K562 (cell line): Measurements from ENCODE around the gene ATP23. TPM values are rescaled to one million over a fixed set of nuclear protein-coding genes. Genes with fewer than 3 reads are reported as not detected.

Experiments
- ATAC-seq: fragments of 200-7000 bp; cut with Tn5 transposase; 3 replicates; pipeline ENCODE4 v1.9.1; 2020; ENCODE audit warnings: moderate library complexity
- BruUV-seq: library from RNA; stranded (reverse); fragments of 400-500 nt; replicated peaks from 2 replicates; lab custom pipeline; 2021; lab: Mats Ljungman, UMichigan
- CTCF ChIA-PET: fragments of 300-600 bp; formaldehyde crosslinking; extraction: SDS; loops from one replicate; lab custom pipeline; 2021; ENCODE audit warnings: low intra/inter-chr PET ratio; lab: Yijun Ruan, JAX
- POLR2A ChIA-PET: fragments of 300-600, 350-650 bp; sonication (Branson Sonifier 250); formaldehyde crosslinking; extraction: SDS; loops from one replicate; lab custom pipeline; 2021; ENCODE audit warnings: antibody characterized with exemption, inconsistent platforms; lab: Yijun Ruan, JAX
- DNase-seq, 4 experiments: peaks; one replicate each; pipeline versions ENCODE4 v3.0.0 to v3.0.0-alpha.2; 2011 to 2018; ENCODE audit warnings: low spot score in 3 of 4, mixed read lengths in 3 of 4; ENCODE audit errors: extremely low read depth in 1 of 4
- FAIRE-seq: peaks from 2 replicates; lab custom pipeline; 2011; peaks lifted over from hg19 to GRCh38; lab: Jason Lieb, UNC
- H2AFZ ChIP-seq: 2 replicates; pipeline ENCODE4 v1.6.0; 2011; ENCODE audit warnings: low read depth, low read length, control low read depth, inconsistent platforms
- H3K27ac ChIP-seq: fragments of 200-600 bp; 3 replicates; pipeline ENCODE4 v1.8.0; 2011; ENCODE audit warnings: low read depth, mild to moderate bottlenecking, control low read depth, inconsistent platforms, low read length, moderate library complexity, mixed read lengths; ENCODE audit errors: extremely low read depth
- H3K27me3 ChIP-seq, 2 experiments: fragments of 300-600 bp in 1 of 2; 2 replicates in 1 of 2; 3 replicates in 1 of 2; pipeline versions ENCODE4 v1.6.0 to v1.8.0; 2011; ENCODE audit warnings: inconsistent platforms in 2 of 2, low read length in 2 of 2, mild to moderate bottlenecking in 1 of 2, mixed read lengths in 1 of 2, moderate library complexity in 1 of 2; ENCODE audit not compliant: control insufficient read depth in 2 of 2, insufficient read depth in 2 of 2
- H3K36me3 ChIP-seq: fragments of 300-600 bp; 3 replicates; pipeline ENCODE4 v1.8.0; 2011; ENCODE audit warnings: mild to moderate bottlenecking, low read length, inconsistent platforms; ENCODE audit not compliant: control insufficient read depth, insufficient read depth
- H3K4me1 ChIP-seq, 2 experiments: fragments of 200-600 bp in 1 of 2; replicated peaks in 1 of 2; 2 replicates in 1 of 2; 3 replicates in 1 of 2; pipeline versions ENCODE4 v1.5.1 to v1.8.0; 2011; ENCODE audit warnings: inconsistent platforms in 2 of 2, low read length in 2 of 2, mild to moderate bottlenecking in 1 of 2, mixed read lengths in 1 of 2, moderate library complexity in 1 of 2; ENCODE audit not compliant: control insufficient read depth in 2 of 2, insufficient read depth in 2 of 2
- H3K4me2 ChIP-seq: 2 replicates; pipeline ENCODE4 v1.6.1; 2011; ENCODE audit warnings: low read length, control low read depth, inconsistent platforms, mixed read lengths; ENCODE audit not compliant: insufficient read depth
- H3K4me3 ChIP-seq: fragments of 200-600 bp; sonication (generic), shearing (Covaris generic); 2 replicates; pipeline ENCODE4 v1.5.1; 2016; ENCODE audit warnings: control low read depth, inconsistent platforms
- H3K79me2 ChIP-seq: fragments of 200-600 bp; 3 replicates; pipeline ENCODE4 v1.8.0; 2011; ENCODE audit warnings: low read length, inconsistent platforms; ENCODE audit not compliant: control insufficient read depth, insufficient read depth
- H3K9ac ChIP-seq, 2 experiments: 2 replicates each; pipeline versions ENCODE4 v1.6.0 to v1.6.1; 2011; ENCODE audit warnings: low read depth in 2 of 2, low read length in 2 of 2, control low read depth in 1 of 2, inconsistent platforms in 1 of 2, mild to moderate bottlenecking in 1 of 2, mixed read lengths in 1 of 2; ENCODE audit not compliant: insufficient read depth in 1 of 2
- H3K9me1 ChIP-seq: one replicate; pipeline ENCODE4 v1.6.0; 2011; ENCODE audit warnings: inconsistent platforms, mild to moderate bottlenecking, low read length, moderate library complexity; ENCODE audit not compliant: control insufficient read depth, insufficient read depth
- H3K9me3 ChIP-seq: replicated peaks from 2 replicates; pipeline ENCODE4 v1.5.1; 2011; ENCODE audit warnings: low read depth, low read length, inconsistent platforms; ENCODE audit not compliant: control insufficient read depth, insufficient read depth
- H4K20me1 ChIP-seq: replicated peaks from 2 replicates; pipeline ENCODE4 v1.6.1; 2011; ENCODE audit warnings: low read length, inconsistent platforms, mixed read lengths; ENCODE audit not compliant: control insufficient read depth, insufficient read depth
- ELF1 ChIP-seq: fragments of 200-800 bp; sonication (Bioruptor generic); IDR thresholded peaks from 2 replicates; pipeline ENCODE4 v1.6.1; 2016; ENCODE audit warnings: missing genetic modification characterization, missing compliant biosample characterization
- HDGF ChIP-seq: fragments of 450-650 bp; IDR thresholded peaks from 2 replicates; pipeline ENCODE4 v1.6.1; 2016
- HOXB6 ChIP-seq: fragments of 250-450 bp; sonication (Bioruptor Pico); IDR thresholded peaks from 2 replicates; pipeline ENCODE4 v1.5.1; 2022; ENCODE audit warnings: mild to moderate bottlenecking, borderline replicate concordance
- JUNB ChIP-seq: fragments of 450-650 bp; formaldehyde crosslinking; conservative IDR thresholded peaks from 2 replicates; pipeline ENCODE4 v1.4.0; 2020; ENCODE audit warnings: mild to moderate bottlenecking
- KAT7 ChIP-seq: sonication (generic); formaldehyde crosslinking; IDR thresholded peaks from 2 replicates; pipeline ENCODE4 v1.8.0; 2022; ENCODE audit warnings: missing genetic modification reagents, mild to moderate bottlenecking, borderline replicate concordance
- MAFG ChIP-seq: fragments of 450-650 bp; conservative IDR thresholded peaks from 2 replicates; pipeline ENCODE4 v1.6.1; 2016; ENCODE audit warnings: missing genetic modification characterization, missing compliant biosample characterization
- NFXL1 ChIP-seq: fragments of 450-650 bp; formaldehyde crosslinking; IDR thresholded peaks from 2 replicates; pipeline ENCODE4 v1.4.0; 2021; ENCODE audit warnings: mild to moderate bottlenecking
- SAP30 ChIP-seq: fragments of 200-600 bp; sonication (generic); IDR thresholded peaks from 2 replicates; pipeline ENCODE4 v1.6.1; 2012; ENCODE audit warnings: borderline replicate concordance, low read depth, mild to moderate bottlenecking, moderate library complexity, low read length, control low read depth, inconsistent platforms; ENCODE audit not compliant: insufficient read depth, poor library complexity, severe bottlenecking
- SIN3A ChIP-seq, 2 experiments: fragments of 150-350 bp in 1 of 2; IDR thresholded peaks; 2 replicates each; pipeline ENCODE4 v1.6.1; 2011 to 2016; ENCODE audit warnings: borderline replicate concordance in 2 of 2, low read depth in 2 of 2, low read length in 2 of 2, mild to moderate bottlenecking in 2 of 2, moderate library complexity in 2 of 2; ENCODE audit not compliant: control insufficient read depth in 1 of 2
- SNIP1 ChIP-seq: fragments of 450-650 bp; IDR thresholded peaks from 2 replicates; pipeline ENCODE4 v1.7.1; 2017; ENCODE audit warnings: low read depth, mild to moderate bottlenecking
- TCF7L2 ChIP-seq: fragments of 150-350 bp; IDR thresholded peaks from 2 replicates; pipeline ENCODE4 v1.6.1; 2016; ENCODE audit warnings: low read depth, mild to moderate bottlenecking, low read length, moderate library complexity
- XRCC5 ChIP-seq: fragments of 200-400 bp; formaldehyde crosslinking; IDR thresholded peaks from 2 replicates; pipeline ENCODE4 v1.6.1; 2017; ENCODE audit warnings: low read depth, mild to moderate bottlenecking, low read length
- ZFP36 ChIP-seq: fragments of 150-350 bp; IDR thresholded peaks from 2 replicates; pipeline ENCODE4 v1.6.1; 2018; ENCODE audit warnings: low read length, low read depth; ENCODE audit not compliant: partially characterized antibody
- ZKSCAN1 ChIP-seq: fragments of 150-350 bp; IDR thresholded peaks from 2 replicates; pipeline ENCODE4 v1.6.1; 2016; ENCODE audit warnings: low read depth, low read length
- ZKSCAN8 ChIP-seq: fragments of 200-800 bp; sonication (Bioruptor generic); IDR thresholded peaks from 2 replicates; pipeline ENCODE4 v1.6.1; 2016; ENCODE audit warnings: missing genetic modification characterization, missing compliant biosample characterization
- ZNF354B ChIP-seq: fragments of 250-450 bp; sonication (Bioruptor Pico); IDR thresholded peaks from 2 replicates; pipeline ENCODE4 v1.4.0; 2020
- ZNF408 ChIP-seq: fragments of 250-450 bp; sonication (Bioruptor Pico); IDR thresholded peaks from 2 replicates; pipeline ENCODE4 v1.4.0; 2020; ENCODE audit warnings: low read depth, mild to moderate bottlenecking, moderate library complexity
- ZNF644 ChIP-seq: fragments of 200-800 bp; sonication (Bioruptor generic); IDR thresholded peaks from 2 replicates; pipeline ENCODE4 v1.6.1; 2016; ENCODE audit warnings: low read depth, missing genetic modification characterization, missing compliant biosample characterization
- WGBS: fragments of 100-300 bp; shearing (Covaris generic); methylation state at CpG from one replicate; pipeline ENCODE4 v1.1.6; 2016; ENCODE audit warnings: low coverage, mixed read lengths; ENCODE audit not compliant: insufficient coverage; ENCODE audit errors: missing lambda C conversion rate; 5-methylcytosine and 5-hydroxymethylcytosine counted together
- in situ Hi-C: fragments of 300-500 bp; cut with MboI; formaldehyde crosslinking; loops from 4 replicates; pipeline ENCODE4 v1.15.0; 2018; ENCODE audit warnings: inconsistent platforms, mixed read lengths
- intact Hi-C: fragments of 100-400 bp; cut with micrococcal nuclease; formaldehyde crosslinking; loops from 2 replicates; pipeline ENCODE4 v1.14.2; 2022
- polyA plus RNA-seq, 8 experiments: library from polyadenylated mRNA; depleted of rRNA in 4 of 8; stranded (reverse) in 5 of 8; unstranded in 3 of 8; fragments of >200 nt; fragmentation: Nextera tagmentation in 2 of 8; fragmentation: Illumina TruSeq in 1 of 8; extraction: Ambion mirVana in 2 of 8; extraction: Trizol in 1 of 8; gene quantifications; 2 replicates each; pipeline versions ENCODE4 v1.2.1 to v1.2.3, GENCODE V29; 2011 to 2014; ENCODE audit warnings: inconsistent platforms in 1 of 8, missing spikeins in 1 of 8
- total RNA-seq, 7 experiments: library from RNA; depleted of rRNA in 6 of 7; stranded (reverse); fragments of >200 nt in 6 of 7; fragmentation: Illumina TruSeq in 2 of 7; extraction: Trizol in 2 of 7; gene quantifications; 2 replicates each; pipeline versions ENCODE4 v1.2.1 to v1.2.3, GENCODE V29; 2011 to 2021; ENCODE audit warnings: low replicate concordance in 1 of 7
- TF ChIP-seq, protein P1 (sequence below): fragments of 450-650 bp; formaldehyde crosslinking; IDR thresholded peaks from 2 replicates; pipeline ENCODE4 v1.4.0; 2020; ENCODE audit warnings: mild to moderate bottlenecking, mixed read lengths

The ATP23 gene
- total and polyA plus RNA-seq, 9 of the 15 experiments (the other 6 are each of a cell fraction or from before 2014, with no cell fraction given), result 8.3 to 53.7 (median 28.5) TPM

DNA sequence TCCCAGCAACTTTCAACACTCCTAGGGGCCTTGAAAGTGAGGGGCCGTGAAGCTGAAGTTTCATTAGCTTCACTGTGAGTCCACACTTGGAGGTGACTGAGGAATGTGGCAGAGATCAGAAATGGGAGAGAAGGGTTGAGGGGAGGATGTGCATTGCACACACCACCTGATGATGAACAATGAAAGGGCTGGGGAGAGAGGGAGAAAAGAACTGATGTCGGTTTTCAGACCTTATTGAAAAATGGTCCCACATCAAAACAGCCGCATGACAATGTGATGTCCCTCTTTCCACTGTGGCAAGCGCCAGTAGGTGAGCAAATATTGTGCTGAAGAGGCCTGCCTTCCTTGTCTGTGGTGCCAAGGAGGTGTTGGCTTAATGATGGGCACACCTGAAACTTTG, 32.3 kb upstream of the ATP23 start:
- POLR2A ChIA-PET, result interaction anchor here (0.6 to 1.1 kb wide), 2 partner anchors 10 to 89 kb away, joined by 3 to 5 read pairs; no protein-coding TSS in a partner anchor
- WGBS, result 51% methylated on average over 4 of the region's 4 CpGs

More for the DNA sequence above, 32.3 kb upstream of the ATP23 start:
- CTCF ChIA-PET, result interaction anchor here (7.9 kb wide), 1 partner anchor 78 kb away, joined by 227 read pairs; no protein-coding TSS in a partner anchor
- H4K20me1 ChIP-seq, result no peaks in the 10 kb centered on the region
- H3K27ac ChIP-seq, result no peak overlapping the region
- no peak overlapping the region for H3K4me3 ChIP-seq
- H3K4me1 ChIP-seq, result peaks cover 0 to 8% of the 10 kb centered on the region in 2 experiments; a peak in 3 of 5 replicates
- DNase-seq, result no peak
- no peak overlapping the region for H3K4me2 ChIP-seq
- H3K79me2 ChIP-seq, result no peaks in the 10 kb centered on the region
- no peak overlapping the region for H3K9ac ChIP-seq
- no peak for ATAC-seq
- no peaks in the 10 kb centered on the region for H3K9me1 ChIP-seq
- no TSS peak for BruUV-seq
- intact Hi-C loops (no loop called here), in situ Hi-C loops (loop anchor here (5.0 kb wide), 1 partner anchor 82 kb away; no protein-coding TSS in a partner anchor)
- no peak for FAIRE-seq
- H3K27me3 ChIP-seq, result no peaks in the 10 kb centered on the region
- no peaks in the 10 kb centered on the region for H3K36me3 ChIP-seq
- no peak for TF ChIP-seq ZNF644
- TF ChIP-seq XRCC5, result no peak
- TF ChIP-seq SNIP1, result no peak
- TF ChIP-seq ZNF354B (CRISPR knock-in tag), result no peak
- no peak for TF ChIP-seq SIN3A (IDR thresholded peaks at IDR 0.05; ENCODE audit: borderline replicate concordance in 2 of 2, control insufficient read depth in 1 of 2, low read depth in 2 of 2, low read length in 2 of 2)
- TF ChIP-seq, protein P1, sequence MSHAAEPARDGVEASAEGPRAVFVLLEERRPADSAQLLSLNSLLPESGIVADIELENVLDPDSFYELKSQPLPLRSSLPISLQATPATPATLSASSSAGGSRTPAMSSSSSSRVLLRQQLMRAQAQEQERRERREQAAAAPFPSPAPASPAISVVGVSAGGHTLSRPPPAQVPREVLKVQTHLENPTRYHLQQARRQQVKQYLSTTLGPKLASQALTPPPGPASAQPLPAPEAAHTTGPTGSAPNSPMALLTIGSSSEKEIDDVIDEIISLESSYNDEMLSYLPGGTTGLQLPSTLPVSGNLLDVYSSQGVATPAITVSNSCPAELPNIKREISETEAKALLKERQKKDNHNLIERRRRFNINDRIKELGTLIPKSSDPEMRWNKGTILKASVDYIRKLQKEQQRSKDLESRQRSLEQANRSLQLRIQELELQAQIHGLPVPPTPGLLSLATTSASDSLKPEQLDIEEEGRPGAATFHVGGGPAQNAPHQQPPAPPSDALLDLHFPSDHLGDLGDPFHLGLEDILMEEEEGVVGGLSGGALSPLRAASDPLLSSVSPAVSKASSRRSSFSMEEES (CRISPR knock-in tag), result no peak
- TF ChIP-seq ZKSCAN1, result no peak
- no peak for TF ChIP-seq ZNF408 (CRISPR knock-in tag)
- TF ChIP-seq ZKSCAN8 (CRISPR knock-in tag), result no peak
- TF ChIP-seq NFXL1, result no peak
- TF ChIP-seq HDGF, result no peak
- TF ChIP-seq MAFG (tag), result no peak
- no peak for TF ChIP-seq JUNB (CRISPR knock-in tag)
- TF ChIP-seq HOXB6 (CRISPR knock-in tag), result no peak
- no peak for TF ChIP-seq TCF7L2
- no peak for TF ChIP-seq ELF1
- no peak for TF ChIP-seq ZFP36
- TF ChIP-seq SAP30, result no peak
- TF ChIP-seq KAT7, result no peak
- 0 out of 2 replicates have a peak overlapping the region, but pooled peaks have one; percentile 25 for H2AFZ ChIP-seq
- no peaks in the 10 kb centered on the region for H3K9me3 ChIP-seq
